GF-D8 (cell line): ENCODE results near the gene COG1.
"Not testable (repeated sequence)": the region's sequence is repeated elsewhere in the genome, so short reads cannot be mapped to it uniquely, and the experiment has no call there.

Experiments used
- DNase-seq: peaks from one replicate; lab custom pipeline; 2025; lab: John Stamatoyannopoulos, UW

COG1 gene, protein sequence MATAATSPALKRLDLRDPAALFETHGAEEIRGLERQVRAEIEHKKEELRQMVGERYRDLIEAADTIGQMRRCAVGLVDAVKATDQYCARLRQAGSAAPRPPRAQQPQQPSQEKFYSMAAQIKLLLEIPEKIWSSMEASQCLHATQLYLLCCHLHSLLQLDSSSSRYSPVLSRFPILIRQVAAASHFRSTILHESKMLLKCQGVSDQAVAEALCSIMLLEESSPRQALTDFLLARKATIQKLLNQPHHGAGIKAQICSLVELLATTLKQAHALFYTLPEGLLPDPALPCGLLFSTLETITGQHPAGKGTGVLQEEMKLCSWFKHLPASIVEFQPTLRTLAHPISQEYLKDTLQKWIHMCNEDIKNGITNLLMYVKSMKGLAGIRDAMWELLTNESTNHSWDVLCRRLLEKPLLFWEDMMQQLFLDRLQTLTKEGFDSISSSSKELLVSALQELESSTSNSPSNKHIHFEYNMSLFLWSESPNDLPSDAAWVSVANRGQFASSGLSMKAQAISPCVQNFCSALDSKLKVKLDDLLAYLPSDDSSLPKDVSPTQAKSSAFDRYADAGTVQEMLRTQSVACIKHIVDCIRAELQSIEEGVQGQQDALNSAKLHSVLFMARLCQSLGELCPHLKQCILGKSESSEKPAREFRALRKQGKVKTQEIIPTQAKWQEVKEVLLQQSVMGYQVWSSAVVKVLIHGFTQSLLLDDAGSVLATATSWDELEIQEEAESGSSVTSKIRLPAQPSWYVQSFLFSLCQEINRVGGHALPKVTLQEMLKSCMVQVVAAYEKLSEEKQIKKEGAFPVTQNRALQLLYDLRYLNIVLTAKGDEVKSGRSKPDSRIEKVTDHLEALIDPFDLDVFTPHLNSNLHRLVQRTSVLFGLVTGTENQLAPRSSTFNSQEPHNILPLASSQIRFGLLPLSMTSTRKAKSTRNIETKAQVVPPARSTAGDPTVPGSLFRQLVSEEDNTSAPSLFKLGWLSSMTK

DNA sequence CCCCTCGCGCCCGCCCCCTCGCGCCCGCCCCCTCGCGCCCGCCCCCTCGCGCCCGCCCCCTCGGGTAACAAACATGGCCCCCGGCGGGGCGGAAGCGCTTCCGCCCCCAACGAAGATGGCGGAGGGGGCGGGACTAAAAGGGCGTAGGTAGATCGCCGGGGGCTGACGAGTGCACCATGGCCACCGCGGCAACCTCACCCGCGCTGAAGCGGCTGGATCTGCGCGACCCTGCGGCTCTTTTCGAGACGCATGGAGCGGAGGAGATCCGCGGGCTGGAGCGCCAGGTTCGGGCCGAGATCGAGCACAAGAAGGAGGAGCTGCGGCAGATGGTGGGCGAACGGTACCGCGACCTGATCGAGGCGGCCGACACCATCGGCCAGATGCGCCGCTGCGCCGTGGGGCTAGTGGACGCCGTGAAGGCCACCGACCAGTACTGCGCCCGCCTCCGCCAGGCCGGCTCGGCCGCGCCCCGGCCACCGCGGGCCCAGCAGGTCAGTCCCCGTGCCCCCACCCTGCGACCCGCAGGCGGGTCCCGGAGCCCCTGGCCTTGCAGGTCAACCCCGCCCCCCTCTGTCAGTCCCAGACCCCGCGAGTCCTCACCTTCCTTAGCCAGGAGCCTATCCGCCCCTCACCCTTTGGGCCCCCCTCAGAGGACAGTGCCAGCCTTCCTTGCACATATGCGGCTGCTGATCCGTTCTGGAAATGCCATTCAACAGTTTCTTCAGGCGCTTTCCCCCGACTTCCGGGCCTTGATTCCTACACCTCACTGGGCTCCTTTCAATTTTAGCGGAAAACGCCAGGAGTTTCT, at the start of gene COG1:
COG1 (plus strand) TSS at position 162 of the 808 bp plus-strand sequence; CDS start at position 177, 15 bp downstream.
- DNase-seq = peak; percentile 45

DNA sequence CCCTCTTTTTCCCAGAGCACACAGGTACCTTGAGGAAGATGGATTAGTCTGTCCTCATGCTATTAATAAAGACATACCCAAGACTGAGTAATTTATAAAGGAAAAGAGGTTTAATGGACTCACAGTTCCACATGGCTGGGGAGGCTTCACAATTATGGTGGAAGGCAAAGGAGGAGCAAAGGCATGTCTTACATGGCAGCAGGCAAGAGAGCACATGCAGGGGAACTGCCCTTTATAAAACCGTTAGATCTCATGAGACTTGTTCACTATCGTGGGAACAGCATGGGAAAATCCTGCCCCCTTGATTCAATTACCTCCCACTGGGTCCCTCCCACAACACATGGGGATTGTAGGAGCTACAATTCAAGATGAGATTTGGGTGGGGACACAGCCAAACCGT, 48.6 kb upstream of the COG1 start:
- DNase-seq = not testable (repeated sequence)

DNA sequence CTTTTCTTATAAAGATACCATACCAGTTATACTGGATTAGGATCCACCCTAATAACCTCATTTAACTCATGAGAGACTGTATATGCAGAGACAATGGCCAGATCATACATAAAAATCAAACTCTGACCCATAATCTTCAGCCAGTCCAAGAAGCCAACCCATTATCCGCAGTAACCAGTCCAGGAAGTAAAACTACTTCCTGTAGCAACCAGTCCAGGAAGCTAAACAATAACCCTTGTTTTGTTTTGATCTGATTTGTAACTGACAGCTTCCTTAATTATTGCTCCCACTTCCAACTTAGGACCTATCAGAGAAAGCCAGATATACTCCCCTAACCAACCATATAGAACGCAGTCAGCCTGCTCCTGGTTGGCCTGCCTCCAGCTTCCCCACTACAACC, 47.2 kb upstream of the COG1 start:
- no peak for DNase-seq

DNA sequence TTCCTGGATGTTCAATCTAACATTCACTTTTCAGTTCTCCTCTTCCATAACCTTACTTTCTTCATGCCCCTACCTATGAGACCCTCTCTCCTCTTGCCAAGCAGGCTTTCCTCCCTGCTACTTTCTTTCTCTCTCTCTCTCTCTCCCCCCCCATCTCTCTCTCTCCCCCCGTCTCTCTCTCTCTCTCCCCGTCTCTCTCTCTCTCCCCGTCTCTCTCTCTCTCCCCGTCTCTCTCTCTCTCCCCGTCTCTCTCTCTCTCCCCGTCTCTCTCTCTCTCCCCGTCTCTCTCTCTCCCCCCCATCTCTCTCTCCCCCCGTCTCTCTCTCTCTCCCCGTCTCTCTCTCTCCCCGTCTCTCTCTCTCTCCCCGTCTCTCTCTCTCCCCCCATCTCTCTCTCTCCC, 45.1 kb upstream of the COG1 start:
- not testable (repeated sequence) for DNase-seq

DNA sequence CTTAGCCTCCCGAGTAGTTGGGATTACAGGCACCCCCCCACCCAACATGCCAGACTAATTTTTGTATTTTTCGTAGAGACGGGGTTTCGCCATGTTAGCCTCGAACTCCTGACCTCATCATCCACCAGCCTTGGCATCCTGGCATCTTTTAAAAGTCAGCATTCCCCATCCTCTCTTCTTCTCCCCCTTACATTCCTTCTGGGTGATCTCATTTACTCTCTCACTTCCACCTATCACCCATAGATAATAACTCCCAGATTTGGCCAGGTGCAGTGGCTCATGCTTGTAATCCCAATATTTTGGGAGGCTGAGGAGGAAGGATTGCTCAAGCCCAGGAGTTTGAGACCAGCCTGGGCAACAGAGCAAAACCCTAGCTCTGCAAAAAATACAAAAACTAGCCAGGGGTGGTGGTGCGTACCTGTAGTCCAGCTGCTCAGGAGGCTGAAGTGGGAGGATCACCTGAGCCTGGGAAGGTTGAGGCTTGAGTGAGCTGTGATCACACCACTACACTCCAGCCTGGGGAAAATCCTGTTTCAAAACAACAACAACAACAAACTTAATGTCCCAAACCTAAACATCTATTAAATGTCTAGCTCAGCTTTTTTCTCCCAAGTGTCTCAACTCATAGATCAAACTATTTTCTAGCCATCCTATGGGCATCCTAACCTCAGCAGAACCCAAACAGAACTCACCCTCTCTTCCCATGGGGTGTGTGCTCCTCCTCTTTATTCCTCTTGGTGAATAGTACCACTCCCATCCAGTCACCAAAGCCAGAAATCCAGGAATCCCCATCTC, 44.1 kb upstream of the COG1 start:
- DNase-seq = no peak

DNA sequence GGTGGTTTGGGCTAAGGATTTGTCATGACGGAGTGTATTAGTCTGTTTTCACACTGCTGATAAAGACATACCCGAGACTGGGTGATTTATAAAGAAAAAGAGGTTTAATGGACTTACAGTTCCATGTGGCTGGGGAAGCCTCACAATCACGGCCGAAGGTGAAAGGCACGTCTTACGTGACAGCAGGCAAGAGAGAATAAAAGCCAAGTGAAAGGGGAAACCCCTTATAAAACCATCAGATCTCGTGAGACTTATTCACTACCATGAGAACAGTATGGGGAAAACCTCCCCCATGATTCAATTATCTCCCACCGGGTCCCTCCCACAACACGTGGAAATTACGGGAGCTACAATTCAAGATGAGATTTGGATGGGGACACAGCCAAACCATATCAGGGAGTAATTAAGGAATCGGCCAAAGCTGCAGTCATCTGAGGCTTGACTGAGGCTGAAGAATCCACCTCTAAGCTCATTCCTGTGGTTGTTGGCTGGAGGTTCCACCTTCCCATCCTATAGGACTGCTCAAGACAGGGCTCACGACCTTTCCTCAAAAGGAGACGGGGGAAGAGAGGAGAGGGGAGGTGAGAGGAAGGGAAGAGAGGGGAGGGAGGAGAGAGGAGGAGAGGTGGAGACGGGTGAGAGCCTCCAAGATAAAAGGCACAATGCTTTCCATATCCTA, 42.1 kb upstream of the COG1 start:
- DNase-seq = not testable (repeated sequence)

DNA sequence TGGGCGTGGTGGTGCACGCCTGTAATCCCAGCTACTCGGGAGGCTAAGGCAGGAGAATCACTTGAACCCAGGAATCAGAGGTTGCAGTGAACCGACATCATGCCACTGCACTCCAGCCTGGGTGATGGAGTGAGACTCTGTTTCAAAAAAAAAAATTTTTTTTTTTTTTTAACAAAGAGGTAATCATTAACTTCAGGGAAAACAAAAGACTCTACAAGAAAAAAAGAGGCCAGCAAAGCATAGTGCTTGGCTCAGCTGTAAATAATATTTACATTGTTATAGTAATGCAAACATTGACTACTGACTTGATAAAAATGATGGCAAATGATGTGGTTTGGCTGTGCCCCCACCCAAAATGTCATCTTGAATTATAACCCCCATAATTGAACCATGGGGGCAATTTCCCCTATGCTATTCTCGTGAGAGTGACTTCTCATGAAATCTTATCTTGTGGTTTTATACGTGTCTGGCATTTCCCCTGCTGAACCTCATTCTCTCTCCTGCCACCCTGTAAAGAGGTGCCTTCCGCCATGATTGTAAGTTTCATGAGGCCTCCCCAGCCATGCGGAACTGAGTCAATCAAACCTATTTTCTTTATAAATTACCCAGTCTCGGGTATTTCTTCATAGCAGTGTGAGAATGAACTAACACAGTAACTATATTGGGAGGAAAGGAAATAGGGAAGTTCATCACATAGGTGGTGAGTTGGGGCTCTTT, 40.8 kb upstream of the COG1 start:
- DNase-seq = peak; percentile 82

DNA sequence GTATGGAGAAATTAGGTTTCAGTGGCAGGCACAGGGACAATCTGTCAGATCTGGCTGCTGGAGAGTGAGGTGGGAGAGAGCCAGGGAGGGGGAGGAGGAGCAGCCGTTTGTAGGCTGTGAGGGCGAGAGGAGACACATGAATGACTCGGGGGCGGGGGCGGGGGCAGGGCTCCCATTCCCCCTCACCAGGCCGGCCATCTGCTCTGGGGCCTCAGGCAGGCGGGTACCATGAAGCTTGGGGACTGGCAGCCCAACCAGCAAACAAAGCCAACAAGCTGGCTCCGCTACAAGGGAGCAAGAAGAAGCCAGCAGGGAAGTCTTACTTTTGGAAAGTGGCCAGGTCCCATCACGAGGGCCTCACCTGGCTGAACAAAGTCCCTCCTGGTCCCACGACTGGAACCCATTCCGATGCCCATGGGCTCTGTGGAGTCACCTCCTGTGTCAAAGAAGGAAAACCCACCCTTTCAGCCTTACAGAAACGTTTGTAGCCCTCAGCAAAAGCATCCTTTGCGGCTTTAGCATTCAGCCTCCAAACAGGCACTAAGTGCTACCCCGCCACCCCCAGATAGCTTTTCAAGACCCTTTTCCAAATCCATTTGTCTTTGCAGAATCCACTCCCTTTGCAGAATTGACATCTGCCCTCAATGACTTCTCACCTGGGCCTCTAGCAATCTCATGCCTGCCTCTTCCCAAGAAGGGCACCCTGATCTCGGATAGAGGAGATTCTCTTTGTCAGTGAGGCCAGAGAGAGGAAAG, 37.3 kb upstream of the COG1 start:
- no peak for DNase-seq

DNA sequence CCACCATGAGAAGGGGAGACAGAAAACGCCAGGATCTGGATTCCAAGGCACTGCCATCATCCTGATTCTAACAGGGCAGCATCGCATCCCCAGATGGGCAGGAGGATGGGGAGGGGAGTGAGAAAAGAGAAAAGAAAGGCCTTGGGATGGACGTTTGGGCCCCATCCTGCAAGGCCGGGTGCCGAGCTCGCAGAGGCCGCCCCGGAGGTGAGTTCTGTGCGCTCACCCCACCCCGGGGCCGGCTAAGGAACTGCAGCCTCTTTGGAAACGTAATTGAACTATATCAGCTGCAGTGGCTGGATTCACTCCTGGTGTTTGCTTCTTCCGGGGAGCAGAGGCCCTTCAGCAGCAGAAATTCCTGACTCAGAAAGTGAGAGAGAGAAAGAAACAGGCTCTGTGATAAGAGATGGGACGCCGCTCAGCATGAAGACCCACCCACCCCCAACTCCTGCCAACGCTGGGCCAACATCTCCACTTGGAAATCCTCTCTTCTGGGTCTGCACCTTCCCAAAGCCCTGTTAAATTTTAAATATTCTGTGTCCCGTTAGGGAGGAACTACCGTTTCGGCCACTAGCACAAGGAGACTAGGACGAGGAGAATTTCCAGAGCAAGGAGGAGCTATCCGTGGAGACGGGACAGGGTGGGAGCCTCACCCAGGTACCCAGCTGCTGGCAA, 36.6 kb upstream of the COG1 start:
- peak; percentile 26 for DNase-seq

DNA sequence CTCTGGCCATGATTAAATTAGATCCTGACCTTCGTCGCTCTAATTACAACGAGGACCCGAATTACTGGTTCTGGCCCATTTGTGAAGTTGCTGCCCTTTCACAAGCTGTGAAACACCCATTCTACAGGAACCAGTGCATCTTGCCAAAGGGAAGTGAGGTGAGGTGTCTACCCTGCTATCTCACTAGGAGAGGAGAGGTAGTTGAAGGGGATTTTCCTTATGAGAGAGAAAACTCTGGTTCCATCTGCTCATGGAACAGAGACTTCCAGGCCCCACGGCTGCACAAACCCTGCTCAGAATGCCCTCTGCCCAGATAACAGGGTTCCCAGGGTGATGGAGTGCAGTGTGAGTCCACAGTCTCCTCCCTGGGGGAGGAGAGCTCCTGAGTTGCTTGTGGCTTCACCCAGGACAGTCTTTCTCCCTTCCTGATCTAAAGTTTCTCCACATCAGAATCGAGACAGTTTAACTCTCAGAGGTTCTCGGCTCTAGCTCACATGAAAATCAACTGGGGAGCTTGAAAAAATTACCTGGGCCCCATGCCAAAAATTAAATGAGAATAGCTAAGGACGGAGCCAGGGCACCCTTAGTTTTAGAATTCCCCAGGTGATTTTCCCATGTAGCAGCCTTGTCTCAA, 35.9 kb upstream of the COG1 start:
- DNase-seq = no peak

DNA sequence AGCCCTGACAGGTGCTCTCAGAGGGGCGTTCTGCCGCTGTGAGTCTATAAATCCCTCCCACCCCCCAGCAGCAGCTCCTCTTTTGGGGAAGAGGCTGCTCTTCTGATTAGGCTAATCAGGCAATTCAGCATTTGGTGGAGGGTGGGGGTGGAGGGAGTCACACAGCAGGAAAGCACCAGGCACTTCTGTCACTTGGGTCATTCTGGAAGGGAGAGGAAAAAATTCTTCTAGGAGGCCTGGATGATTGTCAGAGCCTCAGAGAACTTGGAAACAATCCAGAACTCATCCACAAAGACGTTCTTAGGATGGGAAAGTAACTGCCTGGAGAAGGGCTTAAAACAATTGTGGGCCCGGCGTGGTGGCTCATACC, 35.3 kb upstream of the COG1 start:
- DNase-seq = no peak

DNA sequence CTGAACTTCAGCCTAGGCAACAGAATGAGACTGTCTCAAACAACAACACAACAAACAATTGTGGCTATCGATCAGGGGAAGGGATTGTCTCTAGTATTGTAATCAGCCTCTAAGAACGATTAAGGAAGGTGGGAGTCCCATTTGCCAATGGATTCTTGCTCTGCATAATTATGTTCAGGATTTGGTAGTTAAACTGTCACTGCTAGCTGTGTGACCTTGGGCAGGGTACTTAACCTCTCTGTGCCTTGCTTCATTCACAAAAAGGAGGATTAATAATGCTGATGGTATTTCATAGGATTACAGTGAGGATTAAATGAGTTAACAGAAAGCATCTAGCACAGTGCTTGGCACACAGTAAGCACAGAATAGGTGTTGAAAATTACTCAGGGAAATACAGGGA, 34.7 kb upstream of the COG1 start:
- DNase-seq = no peak

DNA sequence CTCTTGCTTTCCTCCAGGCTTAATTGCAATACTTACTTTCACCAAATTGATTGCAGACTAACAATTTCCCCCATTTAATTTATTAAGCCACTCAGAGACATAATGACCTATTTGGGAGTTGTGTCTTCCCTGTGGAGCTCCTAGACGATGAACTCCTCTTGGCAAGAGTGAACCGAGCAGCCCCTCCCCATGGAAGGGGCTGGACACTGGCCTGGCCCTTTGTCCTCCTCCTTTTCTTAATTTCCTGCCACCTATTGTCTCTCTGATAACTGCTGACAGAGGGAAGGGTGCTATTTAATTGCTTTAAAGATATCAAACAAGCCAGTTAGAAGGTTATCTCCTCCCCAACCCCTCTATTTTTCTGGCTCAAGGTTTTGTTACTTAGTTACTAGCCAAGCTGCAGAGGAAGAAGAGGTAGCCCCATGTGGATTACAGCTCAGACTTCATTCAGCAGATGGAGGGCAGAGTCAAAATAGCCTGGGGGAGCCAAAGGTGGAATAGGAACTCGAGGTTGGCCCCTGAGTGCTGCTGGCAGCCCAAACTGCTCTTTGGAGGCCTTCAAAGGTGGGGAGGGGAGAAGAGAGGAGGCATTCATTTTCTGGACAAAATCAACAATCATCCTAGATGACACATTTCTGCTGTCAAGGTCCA, 31.8 kb upstream of the COG1 start:
- no peak for DNase-seq

DNA sequence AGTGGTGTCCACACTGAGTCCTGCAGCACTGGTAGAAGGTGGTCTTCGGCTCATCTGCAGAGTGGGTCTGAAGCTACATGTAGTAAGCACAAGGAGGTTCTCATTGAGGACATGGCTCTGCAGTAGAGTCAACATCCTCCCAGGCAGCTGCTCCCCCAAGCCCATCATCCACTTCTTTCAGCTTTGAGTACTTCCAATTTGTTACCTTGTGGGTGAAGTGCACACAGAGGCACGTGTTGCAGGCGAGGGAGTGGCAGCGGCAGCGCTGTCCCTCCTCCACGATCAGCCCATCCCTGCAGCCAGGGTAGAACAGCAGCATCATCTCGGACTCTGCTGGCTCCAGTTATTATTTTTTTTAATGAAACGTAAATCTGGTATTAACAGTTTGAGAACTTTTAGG, 29.8 kb upstream of the COG1 start:
- DNase-seq = no peak

DNA sequence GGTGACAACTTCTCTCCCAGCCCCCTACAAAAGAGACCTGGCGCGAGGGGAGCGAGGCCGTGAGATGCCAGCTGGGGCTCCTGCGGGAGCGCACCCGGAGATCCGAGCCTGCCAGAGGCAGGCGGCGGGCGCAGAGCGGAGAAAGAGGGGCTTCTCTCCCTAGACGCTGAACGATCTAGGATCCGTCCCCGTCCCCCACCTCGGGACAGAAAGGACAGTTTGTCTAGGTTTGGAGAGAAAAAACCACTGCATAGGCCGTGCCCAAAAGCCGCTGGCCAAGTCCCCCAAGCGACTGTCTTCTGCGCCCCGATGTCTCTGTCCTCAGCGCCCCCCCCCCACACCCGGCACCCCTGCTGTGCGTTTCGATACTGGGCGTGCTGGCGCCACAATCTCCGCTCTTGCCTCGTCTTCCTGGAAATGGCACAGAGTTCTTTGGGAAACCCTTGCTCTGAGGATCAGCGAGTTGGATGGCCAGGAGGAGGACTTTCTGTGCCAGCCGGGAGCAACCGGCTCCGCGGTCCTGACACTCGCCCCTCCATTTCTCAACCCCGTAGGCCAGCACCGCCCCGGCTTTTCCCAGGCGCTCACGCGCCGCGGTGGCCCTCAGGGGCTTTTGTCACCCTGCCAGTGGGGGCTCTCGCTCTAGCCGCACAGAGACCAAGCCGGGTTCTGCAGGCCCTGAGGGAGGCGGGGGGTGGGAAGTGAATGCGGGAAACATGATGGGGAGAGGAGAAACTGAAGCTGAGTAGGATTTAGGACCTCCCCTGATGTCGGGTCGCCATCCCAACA, 27.0 kb upstream of the COG1 start:
- DNase-seq = no peak

DNA sequence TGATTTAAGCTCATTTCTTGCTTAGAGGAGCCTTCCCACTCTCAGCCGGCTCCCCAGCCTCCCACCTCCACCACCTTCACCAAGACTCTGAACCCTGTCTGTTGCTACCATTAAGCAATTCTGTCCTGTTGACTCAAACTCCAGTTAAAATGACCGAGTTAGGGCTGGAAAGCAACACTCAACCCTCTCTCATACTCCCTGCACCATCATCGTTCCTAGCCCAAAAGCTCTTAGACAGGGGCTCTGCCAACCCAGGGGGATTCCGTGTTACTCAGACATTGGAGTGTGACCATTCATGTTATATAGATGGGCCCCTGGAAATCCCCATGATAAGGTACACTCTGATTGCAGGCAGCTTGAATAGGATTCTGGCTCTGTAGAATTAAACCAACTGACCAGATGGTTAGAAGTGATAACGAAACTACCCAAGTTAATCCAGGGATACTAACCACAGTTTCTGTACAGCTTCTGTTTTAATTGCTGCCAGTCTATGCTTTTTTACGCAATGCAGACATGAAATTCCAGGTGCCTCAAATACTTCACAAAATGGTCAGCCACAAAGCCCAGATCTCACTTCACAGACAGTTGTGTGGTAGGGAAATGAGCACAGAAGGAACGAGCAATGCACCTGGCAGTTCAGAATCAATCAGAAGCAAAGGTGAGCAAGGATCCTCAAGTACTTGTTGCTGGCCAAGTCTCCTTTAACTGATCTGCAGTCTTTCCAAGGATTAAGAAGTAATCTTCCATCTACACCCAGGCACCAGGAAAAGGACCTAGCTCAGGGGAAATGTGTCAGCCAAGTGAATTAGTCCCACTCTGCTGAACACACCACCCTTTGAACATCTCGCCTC, 25.9 kb upstream of the COG1 start:
- peak; percentile 49 for DNase-seq
